Type B pancreatic cell (in vitro differentiated cells): ENCODE data around the gene MYO18A. TPM values are rescaled to one million over a fixed set of nuclear protein-coding genes. Genes with fewer than 3 reads are reported as not detected.
A peak's percentile ranks its signal among the peaks of the same experiment; 100 is the strongest.

Experiments used
- DNase-seq: peaks from one replicate; pipeline ENCODE4 v3.0.0; 2021; ENCODE audit warnings: mixed read lengths; ENCODE audit not compliant: unreplicated experiment; ENCODE audit errors: extremely low spot score
- H3K27ac Mint-ChIP-seq: 2 replicates; pipeline ENCODE4 v1.8.0; 2021; ENCODE audit warnings: mild to moderate bottlenecking, mixed read lengths
- H3K27me3 Mint-ChIP-seq: 2 replicates; pipeline ENCODE4 v1.8.0; 2021; ENCODE audit warnings: mixed read lengths
- H3K36me3 Mint-ChIP-seq: 2 replicates; pipeline ENCODE4 v1.8.0; 2021; ENCODE audit warnings: mixed read lengths
- H3K4me1 Mint-ChIP-seq: one replicate; pipeline ENCODE4 v1.8.0; 2021; ENCODE audit warnings: mixed read lengths; ENCODE audit not compliant: unreplicated experiment
- H3K4me3 Mint-ChIP-seq: 2 replicates; pipeline ENCODE4 v1.8.0; 2021; ENCODE audit warnings: mild to moderate bottlenecking, mixed read lengths
- H3K9me3 Mint-ChIP-seq: 2 replicates; pipeline ENCODE4 v1.8.0; 2021; ENCODE audit warnings: mixed read lengths
- CTCF ChIP-seq: fragments of 200-600 bp; sonication (generic); conservative IDR thresholded peaks from 2 replicates; pipeline ENCODE4 v1.5.0; 2021; ENCODE audit warnings: antibody characterized with exemption, mild to moderate bottlenecking
- total RNA-seq: library from RNA; stranded (reverse); gene quantifications from 2 replicates; pipeline ENCODE4 v1.2.1, GENCODE V29; 2021; ENCODE audit warnings: low replicate concordance

MYO18A gene
- total RNA-seq, 1 donor from 2014 or later, result 46.6 TPM

- Mint-ChIP-seq H3K36me3 (no peaks in the 10 kb centered on the region), H3K27me3 (peaks cover 41% of the 10 kb centered on the region), H3K4me3 (no peak overlapping the region), H3K4me1 (peaks cover 20% of the 10 kb centered on the region), H3K27ac (no peak overlapping the region), H3K9me3 (no peaks in the 10 kb centered on the region)
- DNase-seq, result no peak
- no peak for TF ChIP-seq CTCF
These were observed 111.4 kb downstream of the MYO18A start for GRCh38 chr17:29068818-29069217.

GRCh38 chr17:29066606-29067005 lies 113.6 kb downstream of the MYO18A start:
- peaks cover 45% of the 10 kb centered on the region for H3K27me3 Mint-ChIP-seq
- DNase-seq, result no peak
- no peaks in the 10 kb centered on the region for H3K9me3 Mint-ChIP-seq
- no peaks in the 10 kb centered on the region for H3K36me3 Mint-ChIP-seq
- H3K4me3 Mint-ChIP-seq, result no peak overlapping the region
- H3K27ac Mint-ChIP-seq, result no peak overlapping the region
- H3K4me1 Mint-ChIP-seq, result peaks cover 22% of the 10 kb centered on the region
- TF ChIP-seq CTCF, result no peak

- H3K36me3 Mint-ChIP-seq, result no peaks in the 10 kb centered on the region
- H3K27me3 Mint-ChIP-seq, result peaks cover 47% of the 10 kb centered on the region
- H3K4me1 Mint-ChIP-seq, result peaks cover 23% of the 10 kb centered on the region
- no peak overlapping the region for H3K4me3 Mint-ChIP-seq
- no peak for TF ChIP-seq CTCF
- no peak overlapping the region for H3K27ac Mint-ChIP-seq
- no peaks in the 10 kb centered on the region for H3K9me3 Mint-ChIP-seq
- no peak for DNase-seq
These were observed 114.2 kb downstream of the MYO18A start for GRCh38 chr17:29066047-29066446.

- no peak for DNase-seq
- TF ChIP-seq CTCF, result no peak
- Mint-ChIP-seq H3K27me3 (peaks cover 44% of the 10 kb centered on the region), H3K27ac (no peak overlapping the region), H3K36me3 (no peaks in the 10 kb centered on the region), H3K9me3 (no peaks in the 10 kb centered on the region), H3K4me3 (no peak overlapping the region), H3K4me1 (peaks cover 24% of the 10 kb centered on the region)
These were observed 116.2 kb downstream of the MYO18A start for GRCh38 chr17:29063992-29064391.

GRCh38 chr17:29062215-29062614 lies 118.0 kb downstream of the MYO18A start:
- no peak for DNase-seq
- no peaks in the 10 kb centered on the region for H3K9me3 Mint-ChIP-seq
- TF ChIP-seq CTCF, result no peak
- H3K36me3 Mint-ChIP-seq, result no peaks in the 10 kb centered on the region
- peaks cover 36% of the 10 kb centered on the region for H3K27me3 Mint-ChIP-seq
- H3K27ac Mint-ChIP-seq, result no peak overlapping the region
- H3K4me3 Mint-ChIP-seq, result no peak overlapping the region
- H3K4me1 Mint-ChIP-seq, result peaks cover 21% of the 10 kb centered on the region

GRCh38 chr17:29061036-29061435 lies 119.2 kb downstream of the MYO18A start:
- Mint-ChIP-seq H3K27ac (peak overlapping the region; percentile 8), H3K4me3 (no peak overlapping the region), H3K4me1 (peaks cover 15% of the 10 kb centered on the region), H3K9me3 (no peaks in the 10 kb centered on the region), H3K27me3 (peaks cover 39% of the 10 kb centered on the region), H3K36me3 (no peaks in the 10 kb centered on the region)
- TF ChIP-seq CTCF, result no peak
- no peak for DNase-seq
